ENCODE measurements around the gene SOX13. TPM values are rescaled to one million over a fixed set of nuclear protein-coding genes. Genes with fewer than 3 reads are reported as not detected.
A peak's percentile ranks its signal among the peaks of the same experiment; 100 is the strongest.

The SOX13 gene
- total and polyA plus RNA-seq, 9 of the 15 experiments (the other 6 are each of a cell fraction or from before 2014, with no cell fraction given), result 0.03 to 0.35 (median 0.06) TPM; not detected in 5

DNA sequence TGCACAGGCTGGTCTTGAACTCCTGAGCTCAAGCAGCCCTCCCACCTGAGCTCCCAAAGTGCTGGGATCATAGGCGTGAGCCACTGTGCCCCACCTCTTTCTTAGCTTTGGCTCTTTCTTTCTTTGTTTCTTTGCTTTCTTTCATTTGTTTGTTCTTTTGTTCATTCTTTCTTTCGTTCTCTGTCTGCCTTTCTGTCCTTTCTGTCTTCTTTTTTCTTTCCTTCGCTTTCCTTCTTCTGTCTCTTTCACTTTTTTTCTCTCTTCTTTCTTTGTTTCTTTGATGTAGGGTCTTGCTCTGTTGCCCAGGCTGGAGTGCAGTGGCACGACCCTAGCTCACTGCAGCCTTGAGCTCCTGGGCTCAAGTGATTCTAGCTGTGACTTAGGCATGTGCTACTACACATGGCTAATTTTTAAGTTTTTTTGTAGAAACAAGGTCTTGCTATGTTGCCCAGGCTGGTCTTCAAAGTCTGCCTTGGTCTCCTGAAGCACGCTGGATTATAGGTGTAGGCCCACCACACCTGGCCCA lies 18.9 kb downstream of the SOX13 start:
- Histone ChIP-seq H3K27me3 (ENCODE audit: control insufficient read depth in 2 of 2, insufficient read depth in 2 of 2, low read length in 2 of 2) (peaks cover 34 to 77% of the 10 kb centered on the region in 2 experiments), H2AFZ (ENCODE audit: low read depth, low read length) (no peak overlapping the region), H3K9ac (ENCODE audit: insufficient read depth in 1 of 2, low read depth in 2 of 2, low read length in 2 of 2) (no peak overlapping the region), H3K36me3 (ENCODE audit: control insufficient read depth, insufficient read depth, low read length) (no peaks in the 10 kb centered on the region), H3K9me1 (ENCODE audit: control insufficient read depth, insufficient read depth, low read length) (no peaks in the 10 kb centered on the region), H3K4me1 (replicated peaks in 1 of 2; ENCODE audit: control insufficient read depth in 2 of 2, insufficient read depth in 2 of 2, low read length in 2 of 2) (no peaks in the 10 kb centered on the region), H4K20me1 (replicated peaks; ENCODE audit: control insufficient read depth, insufficient read depth, low read length) (0 out of 2 replicates have a peak, but pooled peaks cover 3% of the 10 kb centered on the region), H3K9me3 (replicated peaks; ENCODE audit: control insufficient read depth, insufficient read depth, low read depth, low read length) (no peaks in the 10 kb centered on the region), H3K27ac (ENCODE audit: extremely low read depth, low read depth, low read length) (no peak overlapping the region), H3K4me2 (ENCODE audit: insufficient read depth, low read length) (no peak overlapping the region), H3K79me2 (ENCODE audit: control insufficient read depth, insufficient read depth, low read length) (no peaks in the 10 kb centered on the region), H3K4me3 (no peak overlapping the region)
- in situ Hi-C loops (cut with MboI), result no loop called here
- POLR2A ChIA-PET, result no interaction called here
- TF ChIP-seq JUND (IDR thresholded peaks at IDR 0.05; ENCODE audit: borderline replicate concordance, low read depth, low read length) (no peak), JUND (tag; IDR thresholded peaks at IDR 0.05; ENCODE audit: borderline replicate concordance, low read depth, low read length) (no peak), ZNF121 (CRISPR knock-in tag; conservative IDR thresholded peaks at IDR 0.05) (peak; percentile 68), GATAD2B (IDR thresholded peaks at IDR 0.05; ENCODE audit: borderline replicate concordance) (no peak), DDX20 (tag; IDR thresholded peaks at IDR 0.05; ENCODE audit: low read depth) (no peak), GATA2 (CRISPR knock-in tag; IDR thresholded peaks at IDR 0.05) (no peak), OTX1 (CRISPR knock-in tag; IDR thresholded peaks at IDR 0.05) (no peak), SP1 (CRISPR knock-in tag; IDR thresholded peaks at IDR 0.05) (no peak)
- TF ChIP-seq, protein P1, sequence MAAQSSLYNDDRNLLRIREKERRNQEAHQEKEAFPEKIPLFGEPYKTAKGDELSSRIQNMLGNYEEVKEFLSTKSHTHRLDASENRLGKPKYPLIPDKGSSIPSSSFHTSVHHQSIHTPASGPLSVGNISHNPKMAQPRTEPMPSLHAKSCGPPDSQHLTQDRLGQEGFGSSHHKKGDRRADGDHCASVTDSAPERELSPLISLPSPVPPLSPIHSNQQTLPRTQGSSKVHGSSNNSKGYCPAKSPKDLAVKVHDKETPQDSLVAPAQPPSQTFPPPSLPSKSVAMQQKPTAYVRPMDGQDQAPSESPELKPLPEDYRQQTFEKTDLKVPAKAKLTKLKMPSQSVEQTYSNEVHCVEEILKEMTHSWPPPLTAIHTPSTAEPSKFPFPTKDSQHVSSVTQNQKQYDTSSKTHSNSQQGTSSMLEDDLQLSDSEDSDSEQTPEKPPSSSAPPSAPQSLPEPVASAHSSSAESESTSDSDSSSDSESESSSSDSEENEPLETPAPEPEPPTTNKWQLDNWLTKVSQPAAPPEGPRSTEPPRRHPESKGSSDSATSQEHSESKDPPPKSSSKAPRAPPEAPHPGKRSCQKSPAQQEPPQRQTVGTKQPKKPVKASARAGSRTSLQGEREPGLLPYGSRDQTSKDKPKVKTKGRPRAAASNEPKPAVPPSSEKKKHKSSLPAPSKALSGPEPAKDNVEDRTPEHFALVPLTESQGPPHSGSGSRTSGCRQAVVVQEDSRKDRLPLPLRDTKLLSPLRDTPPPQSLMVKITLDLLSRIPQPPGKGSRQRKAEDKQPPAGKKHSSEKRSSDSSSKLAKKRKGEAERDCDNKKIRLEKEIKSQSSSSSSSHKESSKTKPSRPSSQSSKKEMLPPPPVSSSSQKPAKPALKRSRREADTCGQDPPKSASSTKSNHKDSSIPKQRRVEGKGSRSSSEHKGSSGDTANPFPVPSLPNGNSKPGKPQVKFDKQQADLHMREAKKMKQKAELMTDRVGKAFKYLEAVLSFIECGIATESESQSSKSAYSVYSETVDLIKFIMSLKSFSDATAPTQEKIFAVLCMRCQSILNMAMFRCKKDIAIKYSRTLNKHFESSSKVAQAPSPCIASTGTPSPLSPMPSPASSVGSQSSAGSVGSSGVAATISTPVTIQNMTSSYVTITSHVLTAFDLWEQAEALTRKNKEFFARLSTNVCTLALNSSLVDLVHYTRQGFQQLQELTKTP (IDR thresholded peaks at IDR 0.05; ENCODE audit: low read depth in 1 of 2, partially characterized antibody in 2 of 2), result no peak
- TF ChIP-seq, protein P2, sequence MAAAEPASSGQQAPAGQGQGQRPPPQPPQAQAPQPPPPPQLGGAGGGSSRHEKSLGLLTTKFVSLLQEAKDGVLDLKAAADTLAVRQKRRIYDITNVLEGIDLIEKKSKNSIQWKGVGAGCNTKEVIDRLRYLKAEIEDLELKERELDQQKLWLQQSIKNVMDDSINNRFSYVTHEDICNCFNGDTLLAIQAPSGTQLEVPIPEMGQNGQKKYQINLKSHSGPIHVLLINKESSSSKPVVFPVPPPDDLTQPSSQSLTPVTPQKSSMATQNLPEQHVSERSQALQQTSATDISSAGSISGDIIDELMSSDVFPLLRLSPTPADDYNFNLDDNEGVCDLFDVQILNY (CRISPR knock-in tag; IDR thresholded peaks at IDR 0.05), result no peak
- TF ChIP-seq, protein P3, sequence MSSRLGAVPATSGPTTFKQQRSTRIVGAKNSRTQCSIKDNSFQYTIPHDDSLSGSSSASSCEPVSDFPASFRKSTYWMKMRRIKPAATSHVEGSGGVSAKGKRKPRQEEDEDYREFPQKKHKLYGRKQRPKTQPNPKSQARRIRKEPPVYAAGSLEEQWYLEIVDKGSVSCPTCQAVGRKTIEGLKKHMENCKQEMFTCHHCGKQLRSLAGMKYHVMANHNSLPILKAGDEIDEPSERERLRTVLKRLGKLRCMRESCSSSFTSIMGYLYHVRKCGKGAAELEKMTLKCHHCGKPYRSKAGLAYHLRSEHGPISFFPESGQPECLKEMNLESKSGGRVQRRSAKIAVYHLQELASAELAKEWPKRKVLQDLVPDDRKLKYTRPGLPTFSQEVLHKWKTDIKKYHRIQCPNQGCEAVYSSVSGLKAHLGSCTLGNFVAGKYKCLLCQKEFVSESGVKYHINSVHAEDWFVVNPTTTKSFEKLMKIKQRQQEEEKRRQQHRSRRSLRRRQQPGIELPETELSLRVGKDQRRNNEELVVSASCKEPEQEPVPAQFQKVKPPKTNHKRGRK (tag; IDR thresholded peaks at IDR 0.05), result peak; percentile 58; the same call in 1 of the 2 replicates
- CTCF ChIA-PET (ENCODE audit: low intra/inter-chr PET ratio), result no interaction called here
- DNase-seq (ENCODE audit: extremely low read depth in 1 of 4, low spot score in 3 of 4) (no peak), ATAC-seq (no peak), FAIRE-seq (no peak)
- intact Hi-C loops (cut with micrococcal nuclease), result no loop called here
- WGBS (ENCODE audit: insufficient coverage, low coverage, missing lambda C conversion rate), result 0% methylated on average over 5 of the region's 5 CpGs
- no TSS peak for BruUV-seq (replicated peaks)
